Vagina (tissue), 2 donors: ENCODE data around the gene DPP6.

Experiments used
- CTCF ChIP-seq, 3 experiments: fragments of 450-650 bp in 2 of 3; fragments of 200-600 bp in 1 of 3; sonication (generic) in 1 of 3; IDR thresholded peaks; one replicate each; pipeline ENCODE4 v1.5.1; 2017 to 2019; ENCODE audit warnings: antibody characterized with exemption in 3 of 3, mild to moderate bottlenecking in 2 of 3, moderate library complexity in 2 of 3
- POLR2A ChIP-seq, 2 donors: fragments of 450-650 bp; IDR thresholded peaks; one replicate each; pipeline ENCODE4 v1.6.1; 2017; ENCODE audit warnings: antibody characterized with exemption in 2 of 2, mild to moderate bottlenecking in 2 of 2, moderate library complexity in 2 of 2
- POLR2AphosphoS5 ChIP-seq, 2 donors: sonication (generic); formaldehyde crosslinking; IDR thresholded peaks; one replicate each; pipeline ENCODE4 v1.9.0; 2017; ENCODE audit warnings: antibody characterized with exemption in 2 of 2, mild to moderate bottlenecking in 2 of 2, low read depth in 1 of 2; ENCODE audit not compliant: insufficient read depth in 1 of 2

- TF ChIP-seq POLR2A (IDR thresholded peaks at IDR 0.05) (no peak), POLR2AphosphoS5 (IDR thresholded peaks at IDR 0.05; ENCODE audit: insufficient read depth in 1 of 2, low read depth in 1 of 2) (no peak), CTCF (IDR thresholded peaks at IDR 0.05) (no peak)
Measured at GRCh38 chr7:154909241-154910105, 857.3 kb downstream of the DPP6 start.
